HL-60 (cell line): ENCODE results near the gene PTPRU.

ENCODE experiments used
- GABPA ChIP-seq: IDR thresholded peaks from 2 replicates; pipeline ENCODE4 v1.6.1; 2012; ENCODE audit warnings: low read depth
- POLR2AphosphoS5 ChIP-seq: IDR thresholded peaks from 2 replicates; pipeline ENCODE4 v1.6.1; 2012; ENCODE audit warnings: low read depth
- SPI1 ChIP-seq: IDR thresholded peaks from 2 replicates; pipeline ENCODE4 v1.6.1; 2012; ENCODE audit warnings: low read depth, mild to moderate bottlenecking, borderline replicate concordance
- TF ChIP-seq, protein P1 (sequence below): IDR thresholded peaks from one replicate; pipeline ENCODE4 v1.5.1; 2011; ENCODE audit warnings: low read length, control low read depth, inconsistent platforms; ENCODE audit not compliant: insufficient read depth
- TF ChIP-seq, protein P2 (sequence below): IDR thresholded peaks from 2 replicates; pipeline ENCODE4 v1.6.1; 2012; ENCODE audit warnings: low read depth; ENCODE audit not compliant: insufficient replicate concordance

DNA sequence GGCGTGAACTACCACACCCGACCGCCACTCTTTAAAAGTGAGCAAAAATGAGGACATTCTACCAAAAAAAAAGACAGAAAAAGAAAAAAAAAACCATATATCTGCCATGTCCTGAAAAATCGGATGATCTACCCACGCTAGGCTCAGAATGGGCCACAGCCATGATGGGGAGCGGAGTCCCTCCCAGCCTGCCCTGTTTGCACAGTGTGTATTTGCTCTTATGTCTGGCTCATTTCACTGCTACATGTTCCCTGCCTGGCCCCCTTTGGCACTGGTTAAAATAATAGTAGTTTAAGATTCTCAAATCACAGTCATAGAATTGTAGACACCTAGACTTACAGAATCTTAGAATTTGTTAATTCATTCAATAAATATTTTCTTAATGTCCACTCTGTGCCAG, 121.9 kb downstream of the PTPRU start:
- TF ChIP-seq, protein P1, sequence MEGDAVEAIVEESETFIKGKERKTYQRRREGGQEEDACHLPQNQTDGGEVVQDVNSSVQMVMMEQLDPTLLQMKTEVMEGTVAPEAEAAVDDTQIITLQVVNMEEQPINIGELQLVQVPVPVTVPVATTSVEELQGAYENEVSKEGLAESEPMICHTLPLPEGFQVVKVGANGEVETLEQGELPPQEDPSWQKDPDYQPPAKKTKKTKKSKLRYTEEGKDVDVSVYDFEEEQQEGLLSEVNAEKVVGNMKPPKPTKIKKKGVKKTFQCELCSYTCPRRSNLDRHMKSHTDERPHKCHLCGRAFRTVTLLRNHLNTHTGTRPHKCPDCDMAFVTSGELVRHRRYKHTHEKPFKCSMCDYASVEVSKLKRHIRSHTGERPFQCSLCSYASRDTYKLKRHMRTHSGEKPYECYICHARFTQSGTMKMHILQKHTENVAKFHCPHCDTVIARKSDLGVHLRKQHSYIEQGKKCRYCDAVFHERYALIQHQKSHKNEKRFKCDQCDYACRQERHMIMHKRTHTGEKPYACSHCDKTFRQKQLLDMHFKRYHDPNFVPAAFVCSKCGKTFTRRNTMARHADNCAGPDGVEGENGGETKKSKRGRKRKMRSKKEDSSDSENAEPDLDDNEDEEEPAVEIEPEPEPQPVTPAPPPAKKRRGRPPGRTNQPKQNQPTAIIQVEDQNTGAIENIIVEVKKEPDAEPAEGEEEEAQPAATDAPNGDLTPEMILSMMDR, result no peak
- no peak for TF ChIP-seq GABPA
- TF ChIP-seq, protein P2, sequence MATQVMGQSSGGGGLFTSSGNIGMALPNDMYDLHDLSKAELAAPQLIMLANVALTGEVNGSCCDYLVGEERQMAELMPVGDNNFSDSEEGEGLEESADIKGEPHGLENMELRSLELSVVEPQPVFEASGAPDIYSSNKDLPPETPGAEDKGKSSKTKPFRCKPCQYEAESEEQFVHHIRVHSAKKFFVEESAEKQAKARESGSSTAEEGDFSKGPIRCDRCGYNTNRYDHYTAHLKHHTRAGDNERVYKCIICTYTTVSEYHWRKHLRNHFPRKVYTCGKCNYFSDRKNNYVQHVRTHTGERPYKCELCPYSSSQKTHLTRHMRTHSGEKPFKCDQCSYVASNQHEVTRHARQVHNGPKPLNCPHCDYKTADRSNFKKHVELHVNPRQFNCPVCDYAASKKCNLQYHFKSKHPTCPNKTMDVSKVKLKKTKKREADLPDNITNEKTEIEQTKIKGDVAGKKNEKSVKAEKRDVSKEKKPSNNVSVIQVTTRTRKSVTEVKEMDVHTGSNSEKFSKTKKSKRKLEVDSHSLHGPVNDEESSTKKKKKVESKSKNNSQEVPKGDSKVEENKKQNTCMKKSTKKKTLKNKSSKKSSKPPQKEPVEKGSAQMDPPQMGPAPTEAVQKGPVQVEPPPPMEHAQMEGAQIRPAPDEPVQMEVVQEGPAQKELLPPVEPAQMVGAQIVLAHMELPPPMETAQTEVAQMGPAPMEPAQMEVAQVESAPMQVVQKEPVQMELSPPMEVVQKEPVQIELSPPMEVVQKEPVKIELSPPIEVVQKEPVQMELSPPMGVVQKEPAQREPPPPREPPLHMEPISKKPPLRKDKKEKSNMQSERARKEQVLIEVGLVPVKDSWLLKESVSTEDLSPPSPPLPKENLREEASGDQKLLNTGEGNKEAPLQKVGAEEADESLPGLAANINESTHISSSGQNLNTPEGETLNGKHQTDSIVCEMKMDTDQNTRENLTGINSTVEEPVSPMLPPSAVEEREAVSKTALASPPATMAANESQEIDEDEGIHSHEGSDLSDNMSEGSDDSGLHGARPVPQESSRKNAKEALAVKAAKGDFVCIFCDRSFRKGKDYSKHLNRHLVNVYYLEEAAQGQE, result no peak
- no peak for TF ChIP-seq SPI1
- TF ChIP-seq POLR2AphosphoS5, result no peak
